Cardiac muscle cell (in vitro differentiated cells and primary cell): ENCODE data around the gene CTSS. TPM values are rescaled to one million over a fixed set of nuclear protein-coding genes. Genes with fewer than 3 reads are reported as not detected.

Experiments
- DNase-seq, 2 donors: peaks; one replicate each; pipeline versions ENCODE4 v3.0.0 to v3.0.0-alpha.2; 2010 to 2017; ENCODE audit warnings: low read depth in 1 of 2, low spot score in 1 of 2
- H3K27ac ChIP-seq: fragments of 200-600 bp; sonication (generic); 2 replicates; pipeline ENCODE4 v1.5.1; 2016
- H3K27me3 ChIP-seq: fragments of 200-600 bp; sonication (generic); 2 replicates; pipeline ENCODE4 v1.6.0; 2016; ENCODE audit warnings: control low read depth
- H3K36me3 ChIP-seq: fragments of 200-600 bp; sonication (generic); 2 replicates; pipeline ENCODE4 v1.5.1; 2016; ENCODE audit warnings: control low read depth
- H3K4me1 ChIP-seq: fragments of 200-600 bp; sonication (generic); 2 replicates; pipeline ENCODE4 v1.8.1; 2017; ENCODE audit warnings: low read depth, mild to moderate bottlenecking, mixed run types
- H3K4me3 ChIP-seq: fragments of 200-600 bp; sonication (generic); 2 replicates; pipeline ENCODE4 v1.5.1; 2016; ENCODE audit warnings: mild to moderate bottlenecking
- H3K9me3 ChIP-seq: fragments of 200-600 bp; sonication (generic); 2 replicates; pipeline ENCODE4 v1.5.1; 2017; ENCODE audit warnings: low read depth, mild to moderate bottlenecking, control low read depth
- CTCF ChIP-seq: IDR thresholded peaks from 2 replicates; pipeline ENCODE4 v1.5.1; 2012; ENCODE audit warnings: low read depth, mild to moderate bottlenecking, low read length
- polyA plus RNA-seq: library from polyadenylated mRNA; unstranded; fragments of >200 nt; fragmentation: Nextera tagmentation; extraction: Ambion mirVana; gene quantifications from 2 replicates; pipeline ENCODE4 v1.2.1, GENCODE V29; 2016
- total RNA-seq: library from RNA; depleted of rRNA; stranded (reverse); fragments of >200 nt; gene quantifications from 2 replicates; pipeline ENCODE4 v1.2.3, GENCODE V29; 2016

The CTSS gene
- total and polyA plus RNA-seq, 2 experiments from 2014 or later: 0.03 TPM; not detected in 1

- H3K27ac ChIP-seq: no peak overlapping the region
- no peak for TF ChIP-seq CTCF
- no peak for DNase-seq
Observed at GRCh38 chr1:150808846-150809245, 43.3 kb upstream of the CTSS start.

GRCh38 chr1:150808121-150808520 is 42.5 kb upstream of the CTSS start, which contains the start of gene CTSK:
Gene CTSK (minus strand): TSS chr1:150808260. CDS start chr1:150806805, 1,455 bp downstream.
- H3K4me3 ChIP-seq: no peak within 1 kb of the TSS
- TF ChIP-seq CTCF: no peak

More at GRCh38 chr1:150808846-150809245, 43.3 kb upstream of the CTSS start:
- no peak overlapping the region for H3K4me3 ChIP-seq
- no peaks in the 10 kb centered on the region for H3K9me3 ChIP-seq
- H3K27me3 ChIP-seq: no peaks in the 10 kb centered on the region
- no peaks in the 10 kb centered on the region for H3K4me1 ChIP-seq
- H3K36me3 ChIP-seq: peaks cover 19% of the 10 kb centered on the region

GRCh38 chr1:150807249-150808023 is 41.9 kb upstream of the CTSS start:
- no peak for TF ChIP-seq CTCF

More at GRCh38 chr1:150808121-150808520, 42.5 kb upstream of the CTSS start, which contains the start of gene CTSK:
- no peaks in the 10 kb centered on the region for H3K4me1 ChIP-seq
- H3K36me3 ChIP-seq: peaks cover 16% of the 10 kb centered on the region
- H3K9me3 ChIP-seq: no peaks in the 10 kb centered on the region
- H3K27ac ChIP-seq: no peak within 1 kb of the TSS
- peak in 1 of 2 donors; percentile 47 for DNase-seq
- no peaks in the 10 kb centered on the region for H3K27me3 ChIP-seq

GRCh38 chr1:150805899-150806298 is 40.3 kb upstream of the CTSS start:
- DNase-seq: no peak
- Histone ChIP-seq H3K27me3 (no peaks in the 10 kb centered on the region), H3K4me3 (no peak overlapping the region), H3K36me3 (no peaks in the 10 kb centered on the region), H3K27ac (no peak overlapping the region), H3K4me1 (no peaks in the 10 kb centered on the region), H3K9me3 (no peaks in the 10 kb centered on the region)
- TF ChIP-seq CTCF: no peak

More at GRCh38 chr1:150807249-150808023, 41.9 kb upstream of the CTSS start:
- peak in 1 of 2 donors; percentile 54 for DNase-seq
- peaks cover 10% of the 10 kb centered on the region for H3K36me3 ChIP-seq
- H3K9me3 ChIP-seq: no peaks in the 10 kb centered on the region
- H3K4me1 ChIP-seq: no peaks in the 10 kb centered on the region
- H3K27me3 ChIP-seq: no peaks in the 10 kb centered on the region
- no peak overlapping the region for H3K27ac ChIP-seq
- H3K4me3 ChIP-seq: no peak overlapping the region

- H3K36me3 ChIP-seq: no peaks in the 10 kb centered on the region
- H3K27ac ChIP-seq: no peak overlapping the region
- no peaks in the 10 kb centered on the region for H3K27me3 ChIP-seq
- TF ChIP-seq CTCF: no peak
- H3K4me3 ChIP-seq: no peak overlapping the region
- H3K9me3 ChIP-seq: no peaks in the 10 kb centered on the region
- no peaks in the 10 kb centered on the region for H3K4me1 ChIP-seq
- no peak for DNase-seq
Observed at GRCh38 chr1:150804671-150805070, 39.1 kb upstream of the CTSS start.
